Common myeloid progenitor, CD34-positive (primary cell): ENCODE results near the gene DROSHA.

Source experiments
- CTCF ChIA-PET: fragments of 350-600 bp; sonication (Branson Sonifier 250); formaldehyde crosslinking; loops from one replicate; lab custom pipeline; 2021; ENCODE audit warnings: antibody characterized with exemption; lab: Charles Lee
- POLR2A ChIA-PET: fragments of 350-600 bp; sonication (Branson Sonifier 250); formaldehyde crosslinking; loops from one replicate; lab custom pipeline; 2021; ENCODE audit warnings: antibody characterized with exemption; lab: Charles Lee
- DNase-seq, 3 donors: peaks; one replicate each; pipeline versions ENCODE4 v3.0.0 to v3.0.0-alpha.2; 2013
- H3K27ac ChIP-seq, 2 experiments: 1 replicate in 1 of 2; 2 replicates in 1 of 2; pipeline ENCODE4 v1.7.0; 2013; ENCODE audit warnings: inconsistent platforms in 2 of 2, low read length in 2 of 2, mild to moderate bottlenecking in 2 of 2, low read depth in 1 of 2, moderate library complexity in 1 of 2; ENCODE audit not compliant: severe bottlenecking in 2 of 2, insufficient read depth in 1 of 2, poor library complexity in 1 of 2
- H3K27me3 ChIP-seq, 5 experiments: replicated peaks in 2 of 5; 1 replicate in 3 of 5; 2 replicates in 2 of 5; pipeline versions ENCODE4 v1.6.1 to v1.7.0; 2013; ENCODE audit warnings: low read length in 4 of 5, mild to moderate bottlenecking in 2 of 5, moderate library complexity in 2 of 5, inconsistent platforms in 1 of 5; ENCODE audit not compliant: insufficient read depth in 5 of 5, control insufficient read depth in 4 of 5
- H3K36me3 ChIP-seq, 4 experiments: 1 replicate in 2 of 4; 2 replicates in 2 of 4; pipeline versions ENCODE4 v1.6.1 to v1.7.0; 2013; ENCODE audit warnings: low read length in 3 of 4, control low read depth in 1 of 4, mild to moderate bottlenecking in 1 of 4; ENCODE audit not compliant: control insufficient read depth in 4 of 4, insufficient read depth in 4 of 4
- H3K4me1 ChIP-seq, 4 experiments: 1 replicate in 3 of 4; 2 replicates in 1 of 4; pipeline versions ENCODE4 v1.6.1 to v1.7.1; 2013; ENCODE audit warnings: low read length in 3 of 4, mild to moderate bottlenecking in 3 of 4, control low read depth in 1 of 4, inconsistent platforms in 1 of 4, moderate library complexity in 1 of 4; ENCODE audit not compliant: control insufficient read depth in 4 of 4, insufficient read depth in 4 of 4; ENCODE audit errors: control extremely low read depth in 1 of 4
- H3K4me3 ChIP-seq, 7 experiments: 1 replicate in 4 of 7; 2 replicates in 3 of 7; pipeline versions ENCODE4 v1.5.1 to v1.7.0; 2013; ENCODE audit warnings: mild to moderate bottlenecking in 7 of 7, low read length in 6 of 7, moderate library complexity in 6 of 7, inconsistent platforms in 2 of 7, low read depth in 2 of 7, control low read depth in 1 of 7; ENCODE audit not compliant: insufficient read depth in 4 of 7, control insufficient read depth in 1 of 7; ENCODE audit errors: extremely low read depth in 1 of 7
- H3K9me3 ChIP-seq, 5 experiments: 1 replicate in 4 of 5; 2 replicates in 1 of 5; pipeline versions ENCODE4 v1.6.1 to v1.7.1; 2013; ENCODE audit warnings: low read length in 4 of 5, mild to moderate bottlenecking in 2 of 5, inconsistent platforms in 1 of 5, low read depth in 1 of 5, moderate library complexity in 1 of 5; ENCODE audit not compliant: control insufficient read depth in 4 of 5, insufficient read depth in 2 of 5; ENCODE audit errors: control extremely low read depth in 1 of 5
- WGBS: methylation state at CpG from one replicate; pipeline ENCODE4 v1.1.5; 2013; ENCODE audit not compliant: insufficient coverage; 5-methylcytosine and 5-hydroxymethylcytosine counted together

DROSHA gene

DNA sequence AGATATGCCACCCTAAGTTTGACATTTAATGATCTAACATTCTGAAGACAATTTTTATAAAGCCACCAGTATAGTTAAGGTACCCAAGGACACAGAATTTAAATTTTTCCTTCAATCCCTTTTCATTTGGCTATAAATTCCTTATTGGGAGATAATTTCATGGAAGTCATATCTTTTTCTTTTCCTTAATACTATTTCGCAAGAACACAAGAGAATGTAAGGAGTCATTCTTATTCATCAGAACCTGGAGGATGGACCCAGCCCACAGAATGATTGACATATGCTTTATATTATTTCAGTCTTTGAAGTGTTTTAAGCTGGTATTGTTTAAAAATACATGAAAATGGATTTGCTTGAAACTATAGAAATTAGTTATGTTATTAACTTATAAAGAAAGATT is 79.6 kb downstream of the DROSHA start:
- H3K27ac ChIP-seq = no peak overlapping the region
- H3K4me3 ChIP-seq = no peak overlapping the region
- peaks cover 17 to 62% (median 36%) of the 10 kb centered on the region in 4 experiments for H3K36me3 ChIP-seq
- H3K4me1 ChIP-seq = no peaks in the 10 kb centered on the region
- WGBS = no CpG with 5 or more reads among the region's 1 CpG
- DNase-seq = no peak
- peaks cover 0 to 15% (median 6%) of the 10 kb centered on the region in 5 experiments for H3K9me3 ChIP-seq
- POLR2A ChIA-PET = no interaction called here
- no peaks in the 10 kb centered on the region for H3K27me3 ChIP-seq
- CTCF ChIA-PET = no interaction called here

- WGBS = no CpG with 5 or more reads among the region's 1 CpG
- Histone ChIP-seq H3K27ac (no peak overlapping the region), H3K4me1 (no peaks in the 10 kb centered on the region), H3K9me3 (peaks cover 0 to 3% (median 0%) of the 10 kb centered on the region in 5 experiments), H3K27me3 (no peaks in the 10 kb centered on the region), H3K4me3 (no peak overlapping the region), H3K36me3 (peaks cover 12 to 56% (median 38%) of the 10 kb centered on the region in 4 experiments)
- DNase-seq = no peak
- POLR2A ChIA-PET = no interaction called here
- CTCF ChIA-PET = no interaction called here
Measured at GRCh38 chr5:31449962-31450361, 81.9 kb downstream of the DROSHA start.

- H3K27ac ChIP-seq = no peak overlapping the region
- POLR2A ChIA-PET = no interaction called here
- no peaks in the 10 kb centered on the region for H3K4me1 ChIP-seq
- H3K27me3 ChIP-seq = no peaks in the 10 kb centered on the region
- H3K36me3 ChIP-seq = peaks cover 18 to 57% (median 41%) of the 10 kb centered on the region in 4 experiments
- no peak overlapping the region for H3K4me3 ChIP-seq
- WGBS = 100% methylated on average over 5 of the region's 7 CpGs
- peaks cover 0 to 3% (median 0%) of the 10 kb centered on the region in 5 experiments for H3K9me3 ChIP-seq
- no peak for DNase-seq
- CTCF ChIA-PET = no interaction called here
Measured at GRCh38 chr5:31449174-31449573, 82.7 kb downstream of the DROSHA start.

DNA sequence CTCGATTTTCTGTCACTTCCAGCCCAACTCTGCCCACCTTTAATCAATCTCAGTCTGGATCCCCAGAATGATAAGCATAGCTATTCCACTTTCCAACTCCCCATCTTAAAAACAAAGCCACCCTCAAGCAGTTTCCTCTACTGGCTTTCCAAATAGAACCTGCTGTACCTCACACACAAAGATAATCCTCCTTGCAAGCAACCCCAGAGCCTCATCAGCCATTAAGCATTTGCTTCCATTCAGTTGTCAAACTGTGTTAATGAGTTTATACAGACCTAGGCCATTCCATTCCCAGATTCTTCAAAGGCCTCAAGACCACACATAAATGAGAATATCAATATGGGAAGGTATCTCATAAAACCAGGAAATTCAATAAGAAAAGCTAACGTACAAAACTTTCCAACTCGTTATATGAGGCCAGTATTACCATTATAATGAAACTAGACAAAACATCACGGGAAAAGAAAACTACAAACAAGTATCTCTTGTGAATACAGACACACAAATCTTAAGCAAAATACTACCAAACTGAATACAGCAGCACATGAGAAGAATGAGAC is 86.8 kb downstream of the DROSHA start:
- Histone ChIP-seq H3K27me3 (no peaks in the 10 kb centered on the region), H3K27ac (no peak overlapping the region), H3K9me3 (peaks cover 0 to 3% (median 0%) of the 10 kb centered on the region in 5 experiments), H3K4me1 (no peaks in the 10 kb centered on the region), H3K36me3 (peaks cover 20 to 56% (median 35%) of the 10 kb centered on the region in 4 experiments), H3K4me3 (no peak overlapping the region)
- ChIA-PET CTCF (interaction anchor here (0.6 kb wide), 1 partner anchor 95 kb away, joined by 3 read pairs; no protein-coding TSS in a partner anchor), POLR2A (no interaction called here)
- DNase-seq = no peak
- WGBS = 100% methylated on average over 1 of the region's 4 CpGs

DNA sequence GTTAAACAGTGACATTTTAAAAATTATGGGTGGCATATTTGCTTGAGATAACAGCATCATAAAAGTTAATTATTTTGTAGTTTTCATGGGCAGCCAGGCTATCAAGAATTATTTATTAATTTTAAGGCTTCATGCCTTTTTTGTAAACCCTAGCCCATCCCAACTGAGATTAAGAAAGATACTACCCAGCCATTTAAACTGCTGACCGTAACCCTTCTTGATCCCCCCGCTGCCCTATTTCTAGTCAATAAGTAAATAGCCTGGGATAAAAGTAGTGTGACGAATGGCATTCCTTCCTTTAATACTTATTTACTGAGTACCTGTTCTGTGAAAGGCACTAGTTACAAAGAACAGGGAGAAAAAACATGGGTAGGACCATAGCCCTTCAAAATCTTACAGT is 88.3 kb downstream of the DROSHA start:
- no CpG with 5 or more reads among the region's 3 CpGs for WGBS

DNA sequence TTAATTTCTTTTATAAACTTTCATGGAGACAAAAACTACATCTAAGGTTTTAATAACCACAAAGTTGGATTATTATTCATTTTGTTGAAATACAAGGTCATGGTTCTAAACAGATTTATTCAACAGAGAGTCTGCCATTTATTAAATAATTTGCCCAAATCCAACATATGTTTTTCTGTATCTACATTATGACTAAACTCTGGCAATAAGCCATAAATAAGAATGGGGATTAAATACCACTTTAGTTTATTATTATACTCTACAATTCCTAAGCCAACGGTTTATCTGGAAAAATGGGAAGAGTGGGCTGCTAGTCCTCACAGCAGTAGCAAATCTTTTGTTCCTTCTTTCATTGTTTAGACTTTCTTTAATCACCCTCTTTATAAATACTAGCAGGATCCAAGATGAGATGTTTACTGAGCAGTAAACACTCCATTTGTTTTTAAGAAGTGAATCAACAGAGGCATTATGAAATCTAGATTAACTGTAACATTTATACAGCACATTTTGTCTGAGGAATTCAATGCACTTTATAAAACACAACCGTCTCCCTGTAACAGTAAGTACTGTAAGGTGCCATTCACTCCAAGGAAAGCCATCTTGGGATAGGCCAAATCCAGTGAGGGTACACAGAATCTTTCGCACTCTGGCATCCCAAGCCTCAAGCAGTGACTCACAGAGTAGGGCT is 89.7 kb downstream of the DROSHA start:
- H3K36me3 ChIP-seq = peaks cover 14 to 48% (median 30%) of the 10 kb centered on the region in 4 experiments
- POLR2A ChIA-PET = no interaction called here
- no peaks in the 10 kb centered on the region for H3K27me3 ChIP-seq
- no peak overlapping the region for H3K4me3 ChIP-seq
- no peaks in the 10 kb centered on the region for H3K4me1 ChIP-seq
- 100% methylated on average over 2 of the region's 3 CpGs for WGBS
- no peak overlapping the region for H3K27ac ChIP-seq
- H3K9me3 ChIP-seq = no peaks in the 10 kb centered on the region
- CTCF ChIA-PET = no interaction called here
- no peak for DNase-seq

More for the DNA sequence above, 88.3 kb downstream of the DROSHA start:
- ChIA-PET CTCF (interaction anchor here (0.7 kb wide), 1 partner anchor 31 kb away, joined by 4 read pairs; no protein-coding TSS in a partner anchor), POLR2A (no interaction called here)
- Histone ChIP-seq H3K36me3 (peaks cover 16 to 53% (median 29%) of the 10 kb centered on the region in 4 experiments), H3K27me3 (no peaks in the 10 kb centered on the region), H3K4me3 (no peak overlapping the region), H3K9me3 (peaks cover 0 to 3% (median 0%) of the 10 kb centered on the region in 5 experiments), H3K4me1 (no peaks in the 10 kb centered on the region), H3K27ac (no peak overlapping the region)
- no peak for DNase-seq

DNA sequence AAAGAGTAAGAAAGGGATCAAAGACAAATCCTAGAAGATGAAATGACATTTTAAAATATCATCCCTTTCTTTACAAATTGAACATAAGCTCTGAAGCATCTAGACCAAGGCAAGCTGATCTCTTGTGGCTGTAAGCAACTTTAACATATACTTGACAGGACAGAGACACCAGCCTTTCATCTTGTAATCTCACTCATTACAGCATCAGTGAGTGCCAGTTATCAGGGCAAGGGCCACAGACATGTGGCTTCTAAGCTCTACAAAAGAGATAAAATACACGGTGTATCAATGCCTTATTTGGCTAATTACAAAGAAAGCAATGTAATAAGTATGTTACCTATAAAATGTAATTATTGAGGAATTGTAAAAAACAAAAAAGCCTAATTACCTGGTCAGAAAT is 95.0 kb downstream of the DROSHA start:
- no peak for DNase-seq
- WGBS = no CpG with 5 or more reads among the region's 1 CpG
- Histone ChIP-seq H3K36me3 (peaks cover 5 to 56% (median 27%) of the 10 kb centered on the region in 4 experiments), H3K27me3 (no peaks in the 10 kb centered on the region), H3K9me3 (no peaks in the 10 kb centered on the region), H3K4me3 (no peak overlapping the region), H3K27ac (no peak overlapping the region), H3K4me1 (no peaks in the 10 kb centered on the region)
- ChIA-PET CTCF (no interaction called here), POLR2A (no interaction called here)
